Type B pancreatic cell (in vitro differentiated cells): Measurements from ENCODE around the gene PYDC1. TPM values are rescaled to one million over a fixed set of nuclear protein-coding genes. Genes with fewer than 3 reads are reported as not detected.
"Not testable (repeated sequence)": the region's sequence is repeated elsewhere in the genome, so short reads cannot be mapped to it uniquely, and the experiment has no call there.

Experiments used
- DNase-seq: peaks from one replicate; pipeline ENCODE4 v3.0.0; 2021; ENCODE audit warnings: mixed read lengths; ENCODE audit not compliant: unreplicated experiment; ENCODE audit errors: extremely low spot score
- H3K27ac Mint-ChIP-seq: 2 replicates; pipeline ENCODE4 v1.8.0; 2021; ENCODE audit warnings: mild to moderate bottlenecking, mixed read lengths
- H3K27me3 Mint-ChIP-seq: 2 replicates; pipeline ENCODE4 v1.8.0; 2021; ENCODE audit warnings: mixed read lengths
- H3K36me3 Mint-ChIP-seq: 2 replicates; pipeline ENCODE4 v1.8.0; 2021; ENCODE audit warnings: mixed read lengths
- H3K4me1 Mint-ChIP-seq: one replicate; pipeline ENCODE4 v1.8.0; 2021; ENCODE audit warnings: mixed read lengths; ENCODE audit not compliant: unreplicated experiment
- H3K4me3 Mint-ChIP-seq: 2 replicates; pipeline ENCODE4 v1.8.0; 2021; ENCODE audit warnings: mild to moderate bottlenecking, mixed read lengths
- H3K9me3 Mint-ChIP-seq: 2 replicates; pipeline ENCODE4 v1.8.0; 2021; ENCODE audit warnings: mixed read lengths
- total RNA-seq: library from RNA; stranded (reverse); gene quantifications from 2 replicates; pipeline ENCODE4 v1.2.1, GENCODE V29; 2021; ENCODE audit warnings: low replicate concordance
- TF ChIP-seq, protein P1 (sequence below): fragments of 200-600 bp; sonication (generic); conservative IDR thresholded peaks from 2 replicates; pipeline ENCODE4 v1.5.0; 2021; ENCODE audit warnings: antibody characterized with exemption, mild to moderate bottlenecking

PYDC1 gene
- total RNA-seq, 1 donor from 2014 or later, result not detected

DNA sequence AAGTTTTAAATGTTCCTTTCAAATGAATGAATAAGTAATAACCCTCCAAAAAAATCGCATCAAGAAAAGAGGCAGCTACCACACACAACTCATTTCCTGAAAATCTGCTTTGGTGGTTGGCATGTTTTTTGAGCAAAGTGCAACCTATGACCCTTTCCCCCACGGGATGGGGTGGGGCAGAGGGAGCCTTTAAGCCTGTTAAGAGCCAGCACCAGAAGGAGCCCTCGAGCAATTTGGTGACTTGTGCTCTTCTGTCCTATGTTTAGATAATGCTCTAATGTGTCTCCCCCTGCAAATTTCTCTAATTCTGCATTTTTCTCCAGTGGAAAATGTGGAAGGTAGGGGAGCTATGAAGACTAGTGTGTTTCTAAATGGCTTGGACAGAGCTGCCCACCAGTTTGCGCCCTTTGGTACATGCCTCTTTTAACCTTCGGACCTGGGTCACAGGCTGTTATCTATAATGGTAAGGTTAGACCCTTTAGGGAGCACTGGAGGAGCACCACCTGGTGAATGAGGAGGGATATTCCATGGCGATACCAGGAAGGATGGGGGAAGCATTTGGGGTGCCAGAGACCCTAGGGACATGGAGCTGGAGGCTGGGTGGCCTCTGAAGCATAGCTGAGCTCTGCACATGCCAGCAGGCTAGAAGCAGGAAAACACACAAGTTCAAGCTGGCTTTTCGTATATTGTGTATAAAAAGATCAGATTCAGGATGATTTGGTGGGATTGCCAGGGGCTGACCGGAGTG is 15.9 kb downstream of the PYDC1 start:
- Mint-ChIP-seq H3K27ac (peak overlapping the region; percentile 81), H3K27me3 (peaks cover 48% of the 10 kb centered on the region), H3K4me1 (no peaks in the 10 kb centered on the region), H3K4me3 (peak overlapping the region; percentile 79), H3K36me3 (peaks cover 21% of the 10 kb centered on the region), H3K9me3 (no peaks in the 10 kb centered on the region)
- TF ChIP-seq, protein P1, sequence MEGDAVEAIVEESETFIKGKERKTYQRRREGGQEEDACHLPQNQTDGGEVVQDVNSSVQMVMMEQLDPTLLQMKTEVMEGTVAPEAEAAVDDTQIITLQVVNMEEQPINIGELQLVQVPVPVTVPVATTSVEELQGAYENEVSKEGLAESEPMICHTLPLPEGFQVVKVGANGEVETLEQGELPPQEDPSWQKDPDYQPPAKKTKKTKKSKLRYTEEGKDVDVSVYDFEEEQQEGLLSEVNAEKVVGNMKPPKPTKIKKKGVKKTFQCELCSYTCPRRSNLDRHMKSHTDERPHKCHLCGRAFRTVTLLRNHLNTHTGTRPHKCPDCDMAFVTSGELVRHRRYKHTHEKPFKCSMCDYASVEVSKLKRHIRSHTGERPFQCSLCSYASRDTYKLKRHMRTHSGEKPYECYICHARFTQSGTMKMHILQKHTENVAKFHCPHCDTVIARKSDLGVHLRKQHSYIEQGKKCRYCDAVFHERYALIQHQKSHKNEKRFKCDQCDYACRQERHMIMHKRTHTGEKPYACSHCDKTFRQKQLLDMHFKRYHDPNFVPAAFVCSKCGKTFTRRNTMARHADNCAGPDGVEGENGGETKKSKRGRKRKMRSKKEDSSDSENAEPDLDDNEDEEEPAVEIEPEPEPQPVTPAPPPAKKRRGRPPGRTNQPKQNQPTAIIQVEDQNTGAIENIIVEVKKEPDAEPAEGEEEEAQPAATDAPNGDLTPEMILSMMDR, result no peak
- DNase-seq, result no peak

DNA sequence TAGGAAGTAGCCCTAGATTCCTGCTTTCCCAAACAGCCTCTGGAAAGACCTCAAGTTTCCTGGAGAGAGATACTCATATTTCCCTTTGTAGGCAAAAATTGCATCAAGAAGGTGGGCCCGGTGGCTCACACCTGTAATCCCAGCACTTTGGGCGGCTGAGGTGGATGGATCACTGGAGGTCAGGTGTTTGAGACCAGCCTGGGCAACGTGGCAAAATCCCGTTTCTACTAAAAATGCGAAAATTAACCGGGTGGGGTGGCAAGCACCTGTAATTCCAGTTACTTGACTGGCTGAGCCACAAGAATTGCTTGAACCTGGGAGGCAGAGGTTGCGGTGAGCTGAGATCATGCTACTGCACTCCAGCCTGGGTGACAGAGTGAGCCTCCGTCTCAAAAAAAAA is 16.8 kb downstream of the PYDC1 start:
- not testable (repeated sequence) for H3K4me1 Mint-ChIP-seq, DNase-seq, H3K9me3 Mint-ChIP-seq, H3K4me3 Mint-ChIP-seq
- Mint-ChIP-seq H3K27ac (peak overlapping the region; percentile 0), H3K27me3 (peaks cover 42% of the 10 kb centered on the region), H3K36me3 (peaks cover 23% of the 10 kb centered on the region)

DNA sequence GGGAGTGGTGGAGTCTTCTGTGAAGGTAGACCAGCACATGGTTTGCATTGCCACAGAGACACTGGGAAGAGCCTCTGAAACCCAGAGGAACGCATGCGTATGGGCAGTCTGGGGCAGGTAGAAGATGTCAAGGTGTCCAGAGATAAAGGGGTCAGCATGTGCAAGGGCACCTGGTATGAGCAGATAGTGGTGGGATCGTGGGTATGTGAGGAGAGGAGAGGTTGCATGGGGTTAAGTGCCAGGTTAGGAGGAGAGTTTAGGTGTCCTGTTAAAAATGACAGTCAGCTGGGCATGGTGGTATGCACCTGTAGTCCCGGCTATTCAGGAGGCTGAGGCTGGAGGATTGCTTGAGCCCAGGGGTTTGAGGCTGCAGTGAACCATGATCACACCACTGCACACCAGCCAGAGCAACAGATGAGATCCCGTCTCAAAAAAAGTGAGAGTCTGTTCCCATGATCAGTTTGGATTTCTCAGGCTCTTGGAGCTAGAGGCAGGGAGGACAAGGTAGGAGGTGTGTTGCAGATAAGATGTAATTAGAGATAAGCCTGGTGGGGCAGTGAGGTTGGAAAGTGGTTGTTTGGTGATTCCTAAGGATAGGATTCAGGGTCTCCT is 17.4 kb downstream of the PYDC1 start:
- TF ChIP-seq, protein P1, result no peak
- Mint-ChIP-seq H3K27ac (peak overlapping the region; percentile 0), H3K4me3 (peak overlapping the region; percentile 18), H3K4me1 (no peaks in the 10 kb centered on the region), H3K27me3 (peaks cover 37% of the 10 kb centered on the region), H3K36me3 (peaks cover 27% of the 10 kb centered on the region), H3K9me3 (no peaks in the 10 kb centered on the region)
- DNase-seq, result no peak

DNA sequence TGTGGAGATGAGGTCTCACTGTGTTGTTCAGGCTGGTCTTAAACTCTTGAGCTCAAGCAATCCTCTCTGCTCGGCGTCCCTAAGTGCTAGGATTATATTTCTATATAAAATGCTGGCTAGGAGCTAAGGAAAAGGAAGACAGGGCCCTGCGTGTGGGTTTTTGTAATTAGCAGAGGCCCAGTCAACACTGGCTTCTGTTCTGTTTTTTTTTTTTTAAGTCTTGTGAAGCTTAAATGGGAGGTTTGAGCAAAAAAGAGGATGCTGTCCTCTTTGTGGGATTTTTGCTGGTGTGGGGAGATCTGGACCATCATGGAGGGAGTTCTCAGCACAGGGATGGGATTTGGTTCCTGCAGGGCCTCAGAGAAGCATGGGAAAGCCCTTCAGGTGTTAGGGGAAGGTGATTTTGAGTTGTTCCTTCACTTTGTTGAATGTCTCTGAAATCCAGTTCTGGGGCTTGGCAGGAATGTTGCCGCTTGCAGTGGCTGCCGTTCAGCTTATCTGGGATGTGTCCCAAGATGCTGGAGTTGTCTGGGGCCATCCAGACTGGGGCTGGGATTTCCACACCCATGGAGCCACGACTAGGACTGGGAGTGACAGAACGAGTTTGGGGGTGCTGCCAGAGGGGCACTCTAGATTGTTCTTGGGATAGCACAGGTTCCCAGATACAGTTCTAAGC is 18.6 kb downstream of the PYDC1 start:
- TF ChIP-seq, protein P1, result no peak
- Mint-ChIP-seq H3K4me1 (no peaks in the 10 kb centered on the region), H3K9me3 (no peaks in the 10 kb centered on the region), H3K4me3 (no peak overlapping the region), H3K36me3 (peaks cover 30% of the 10 kb centered on the region), H3K27ac (peak overlapping the region; percentile 26), H3K27me3 (peaks cover 29% of the 10 kb centered on the region)
- no peak for DNase-seq

DNA sequence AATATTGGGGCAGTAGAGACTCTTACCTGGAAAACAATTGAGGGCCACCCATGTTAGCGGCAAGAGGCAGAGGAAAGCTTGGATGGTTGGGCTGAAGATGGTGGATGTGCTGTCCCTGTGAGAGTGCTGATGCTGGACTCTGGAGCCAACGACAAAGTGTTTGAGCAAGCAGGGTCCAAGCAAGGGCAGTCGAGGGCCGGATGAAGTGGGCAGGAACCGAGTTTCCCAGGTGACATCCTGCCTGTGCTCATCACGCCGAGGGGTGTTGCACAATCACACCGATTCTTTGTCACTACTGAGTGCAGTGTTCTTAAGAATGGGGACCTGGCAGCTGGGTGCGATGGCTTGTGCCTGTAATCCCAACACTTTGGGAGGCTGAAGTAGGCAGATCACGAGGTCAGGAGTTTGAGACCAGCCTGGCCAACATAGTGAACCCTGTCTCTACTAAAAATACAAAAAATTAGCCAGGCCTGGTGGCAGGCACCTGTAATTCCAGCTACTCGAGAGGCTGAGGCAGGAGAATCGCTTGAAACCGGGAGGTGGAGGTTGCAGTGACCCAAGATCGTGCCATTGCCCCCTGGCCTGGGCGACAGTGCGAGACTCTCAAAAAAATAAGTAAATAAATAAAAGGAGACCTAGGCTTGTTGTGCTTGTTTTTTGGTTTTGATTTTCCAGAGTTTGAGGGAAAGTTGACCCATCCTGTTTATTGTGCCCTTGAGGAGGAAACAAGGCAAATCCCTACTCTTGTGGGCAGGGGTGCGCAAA is 20.4 kb downstream of the PYDC1 start:
- Mint-ChIP-seq H3K36me3 (peaks cover 41% of the 10 kb centered on the region), H3K9me3 (no peaks in the 10 kb centered on the region), H3K4me1 (no peaks in the 10 kb centered on the region), H3K27me3 (peaks cover 17% of the 10 kb centered on the region), H3K4me3 (no peak overlapping the region), H3K27ac (no peak overlapping the region)
- TF ChIP-seq, protein P1, result no peak
- DNase-seq, result no peak

DNA sequence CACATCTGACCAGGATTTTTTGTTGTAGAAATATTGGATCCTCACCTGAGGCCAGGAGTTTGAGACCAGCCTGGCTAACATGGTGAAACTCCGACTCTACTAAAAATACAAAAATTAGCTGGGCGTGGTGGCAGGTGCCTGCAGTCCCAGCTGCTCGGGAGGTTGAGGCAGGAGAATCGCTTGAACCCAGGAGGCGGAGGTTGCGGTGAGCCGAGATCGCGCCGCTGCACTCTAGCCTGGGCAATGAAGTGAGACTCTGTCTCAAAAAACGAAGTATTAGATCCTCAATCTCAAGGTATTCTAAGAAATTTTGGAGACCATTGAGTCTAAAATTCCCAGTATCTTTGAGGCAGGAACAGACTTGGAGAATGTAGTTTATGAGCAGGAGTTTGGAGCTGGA is 21.1 kb downstream of the PYDC1 start:
- H3K36me3 Mint-ChIP-seq, result peaks cover 47% of the 10 kb centered on the region
- H3K4me3 Mint-ChIP-seq, H3K9me3 Mint-ChIP-seq, H3K27ac Mint-ChIP-seq, DNase-seq, H3K4me1 Mint-ChIP-seq: not testable (repeated sequence)
- H3K27me3 Mint-ChIP-seq, result peaks cover 10% of the 10 kb centered on the region
